Measurements from ENCODE around the gene NEURL2. TPM values are rescaled to one million over a fixed set of nuclear protein-coding genes. Genes with fewer than 3 reads are reported as not detected.

NEURL2 gene
- total RNA-seq, 6 experiments from 2014 or later = 1.5 to 2.3 (median 1.9) TPM

DNA sequence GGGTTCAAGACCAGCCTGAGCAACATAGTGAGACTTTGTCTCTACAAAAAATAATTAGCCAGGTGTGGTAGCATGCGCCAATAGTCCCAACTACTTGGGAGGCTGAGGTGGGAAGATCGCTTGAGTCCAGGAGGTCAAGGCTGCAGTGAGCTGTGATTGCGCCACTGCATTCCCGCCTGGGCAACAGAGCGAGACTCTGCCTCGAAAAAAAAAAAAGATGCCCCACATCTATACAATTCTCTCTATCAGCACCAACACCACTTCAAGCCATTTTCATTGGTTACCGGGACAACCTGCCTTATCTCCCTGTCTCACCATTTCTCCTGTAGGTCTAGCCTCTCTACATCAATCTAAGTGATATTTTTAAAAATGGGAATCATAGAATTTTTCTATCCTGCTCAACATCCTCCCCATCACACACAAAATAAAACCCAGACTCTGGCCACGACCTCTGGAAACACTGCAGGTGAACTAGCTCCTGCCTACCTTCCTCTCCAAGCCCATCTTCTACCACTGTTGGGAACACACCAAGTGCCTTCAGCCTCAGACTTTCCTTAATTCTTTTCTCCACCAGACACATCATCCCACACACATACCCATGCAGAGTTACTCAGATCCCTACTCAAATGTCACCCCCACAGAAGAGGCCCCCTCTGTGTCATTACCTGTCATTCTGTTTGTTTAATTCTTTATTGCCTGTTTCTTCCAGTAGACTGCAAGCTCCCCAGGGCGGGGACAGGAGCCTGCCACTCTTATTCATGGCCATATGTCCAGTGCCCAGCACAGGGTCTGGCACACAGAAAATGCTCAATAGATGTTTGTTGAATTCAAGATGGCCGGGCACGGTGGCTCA is 30.6 kb upstream of the NEURL2 start:
- Mint-ChIP-seq H3K9me3 (no peaks in the 10 kb centered on the region), H3K36me3 (ENCODE audit: low read depth) (no peaks in the 10 kb centered on the region), H3K27me3 (ENCODE audit: insufficient read depth) (peaks cover 5% of the 10 kb centered on the region), H3K4me3 (no peak overlapping the region), H3K4me1 (ENCODE audit: low read depth) (peaks cover 30% of the 10 kb centered on the region), H3K27ac (no peak overlapping the region)
- DNase-seq = no peak
- TF ChIP-seq, protein P1, sequence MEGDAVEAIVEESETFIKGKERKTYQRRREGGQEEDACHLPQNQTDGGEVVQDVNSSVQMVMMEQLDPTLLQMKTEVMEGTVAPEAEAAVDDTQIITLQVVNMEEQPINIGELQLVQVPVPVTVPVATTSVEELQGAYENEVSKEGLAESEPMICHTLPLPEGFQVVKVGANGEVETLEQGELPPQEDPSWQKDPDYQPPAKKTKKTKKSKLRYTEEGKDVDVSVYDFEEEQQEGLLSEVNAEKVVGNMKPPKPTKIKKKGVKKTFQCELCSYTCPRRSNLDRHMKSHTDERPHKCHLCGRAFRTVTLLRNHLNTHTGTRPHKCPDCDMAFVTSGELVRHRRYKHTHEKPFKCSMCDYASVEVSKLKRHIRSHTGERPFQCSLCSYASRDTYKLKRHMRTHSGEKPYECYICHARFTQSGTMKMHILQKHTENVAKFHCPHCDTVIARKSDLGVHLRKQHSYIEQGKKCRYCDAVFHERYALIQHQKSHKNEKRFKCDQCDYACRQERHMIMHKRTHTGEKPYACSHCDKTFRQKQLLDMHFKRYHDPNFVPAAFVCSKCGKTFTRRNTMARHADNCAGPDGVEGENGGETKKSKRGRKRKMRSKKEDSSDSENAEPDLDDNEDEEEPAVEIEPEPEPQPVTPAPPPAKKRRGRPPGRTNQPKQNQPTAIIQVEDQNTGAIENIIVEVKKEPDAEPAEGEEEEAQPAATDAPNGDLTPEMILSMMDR (IDR thresholded peaks at IDR 0.05) = no peak

DNA sequence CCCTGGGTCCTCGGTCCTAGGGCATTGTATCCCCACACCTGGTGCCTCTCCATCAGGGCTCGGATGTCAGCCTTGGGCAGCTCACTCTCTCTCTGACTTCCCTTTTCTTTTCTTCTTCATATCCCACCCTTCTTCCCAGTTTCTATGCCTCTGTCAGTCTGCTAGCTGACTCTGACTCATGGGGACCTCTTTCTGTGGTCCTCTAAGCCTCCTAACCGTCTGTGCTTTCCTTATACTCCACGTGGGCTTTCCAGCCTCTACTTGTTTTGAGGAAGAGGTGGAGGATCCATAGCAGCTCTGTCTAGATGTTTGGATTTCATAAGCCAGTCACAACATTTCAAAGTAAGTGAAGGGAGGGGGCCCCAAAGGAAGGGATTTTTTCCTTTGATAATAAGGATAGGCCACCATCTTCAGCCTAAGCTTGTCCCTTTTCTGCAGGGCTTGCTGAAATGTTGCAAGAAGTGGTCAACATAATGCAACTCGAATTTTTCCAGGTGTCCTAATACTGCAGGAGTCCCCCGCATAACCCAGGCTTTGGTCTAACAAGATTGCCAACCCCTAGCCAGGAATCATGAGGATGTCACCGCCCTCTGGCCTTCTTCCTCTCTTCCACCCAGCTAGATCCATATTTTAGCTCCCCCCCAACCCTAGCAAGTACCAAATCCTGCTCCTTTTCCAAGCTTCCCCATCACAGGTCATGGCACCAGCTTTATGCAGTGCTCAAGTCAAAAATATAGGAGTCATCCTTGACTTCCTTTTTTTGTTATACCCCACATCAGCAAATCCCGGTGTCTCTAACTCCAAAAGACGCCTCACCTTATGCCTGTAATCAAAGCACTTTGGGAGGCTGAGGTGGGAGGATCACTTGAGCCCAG is 29.7 kb upstream of the NEURL2 start:
- Mint-ChIP-seq H3K27me3 (ENCODE audit: insufficient read depth) (peaks cover 8% of the 10 kb centered on the region), H3K4me3 (no peak overlapping the region), H3K36me3 (ENCODE audit: low read depth) (no peaks in the 10 kb centered on the region), H3K4me1 (ENCODE audit: low read depth) (peaks cover 30% of the 10 kb centered on the region), H3K9me3 (no peaks in the 10 kb centered on the region), H3K27ac (no peak overlapping the region)
- TF ChIP-seq, protein P1 (IDR thresholded peaks at IDR 0.05) = no peak
- DNase-seq = no peak

DNA sequence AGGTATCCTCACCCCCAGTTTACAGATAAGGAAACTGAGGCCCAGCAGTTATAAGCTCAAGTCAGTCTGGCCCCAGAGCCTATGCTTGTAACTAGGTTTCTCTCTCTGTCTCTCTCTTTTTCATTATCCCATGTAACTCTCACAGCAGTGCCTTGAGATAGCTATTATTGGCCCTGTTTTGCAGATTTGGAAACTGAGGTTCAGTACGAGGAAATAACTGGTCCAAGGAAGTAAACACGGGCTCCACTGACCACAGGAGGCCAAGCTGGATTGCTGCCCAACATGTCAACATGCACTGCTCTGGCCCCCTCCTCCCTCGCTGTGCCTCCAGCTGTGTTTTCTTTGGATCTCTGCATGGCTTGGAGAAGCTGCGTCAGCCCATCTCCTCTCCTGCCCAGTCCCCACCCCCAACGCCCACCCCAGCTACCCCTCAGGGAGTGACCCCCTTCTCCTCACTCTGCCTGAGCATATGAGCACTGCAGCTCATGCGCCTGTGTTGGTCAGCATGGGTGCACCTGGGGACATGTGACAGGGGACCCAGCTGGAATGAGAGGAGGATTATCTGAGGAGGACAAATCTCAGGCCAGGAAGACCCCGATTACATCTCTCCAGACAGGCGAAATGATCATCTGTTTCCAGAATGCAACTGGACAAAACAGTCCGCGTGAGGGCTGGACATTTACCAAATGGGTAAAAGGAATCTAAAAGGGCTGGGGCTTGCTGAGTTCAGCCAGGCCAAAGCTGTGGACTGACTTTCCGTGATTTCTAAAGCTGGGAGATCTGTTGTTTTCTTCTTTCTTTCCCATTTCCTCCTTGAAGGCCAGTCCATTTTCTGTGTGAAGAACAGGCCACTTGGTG is 28.8 kb upstream of the NEURL2 start:
- Mint-ChIP-seq H3K4me3 (no peak overlapping the region), H3K9me3 (no peaks in the 10 kb centered on the region), H3K27me3 (ENCODE audit: insufficient read depth) (peaks cover 9% of the 10 kb centered on the region), H3K36me3 (ENCODE audit: low read depth) (no peaks in the 10 kb centered on the region), H3K4me1 (ENCODE audit: low read depth) (peaks cover 30% of the 10 kb centered on the region), H3K27ac (no peak overlapping the region)
- TF ChIP-seq, protein P1 (IDR thresholded peaks at IDR 0.05) = no peak
- DNase-seq = no peak

DNA sequence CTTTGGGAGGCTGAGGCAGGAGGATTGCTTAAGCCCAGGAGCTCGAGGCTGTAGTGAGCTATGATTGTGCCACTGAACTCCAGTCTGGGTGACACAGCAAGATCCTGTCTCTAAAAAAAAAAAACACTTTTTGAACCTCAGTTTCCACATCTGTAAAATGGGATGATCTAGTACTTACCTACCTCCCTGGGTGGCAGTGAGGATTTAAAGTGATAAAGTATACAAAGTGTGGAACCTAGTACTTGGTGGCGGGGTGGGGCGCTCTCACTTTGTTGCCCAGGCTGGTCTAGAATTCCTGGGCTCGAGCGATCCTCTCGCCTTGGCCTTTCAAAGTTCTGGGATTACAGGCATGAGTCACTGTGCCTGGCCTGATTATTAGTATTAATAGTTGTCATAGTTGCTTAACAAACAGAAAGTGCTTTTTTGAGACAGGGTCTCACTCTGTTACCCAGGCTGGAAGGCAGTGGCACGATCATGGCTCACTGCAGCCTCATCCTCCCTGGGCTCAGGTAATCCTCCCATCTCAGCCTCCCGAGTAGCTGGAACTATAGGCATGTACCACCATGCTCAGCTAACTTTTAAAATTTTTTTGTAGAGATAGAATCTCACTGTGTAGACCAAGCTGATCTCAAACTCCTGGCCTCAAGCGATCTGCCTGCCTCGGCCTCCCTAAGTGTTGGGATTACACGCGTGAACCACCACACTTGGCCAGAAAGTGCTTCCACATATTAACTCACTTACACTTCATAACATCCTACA is 27.9 kb upstream of the NEURL2 start:
- TF ChIP-seq, protein P1 (IDR thresholded peaks at IDR 0.05) = no peak
- H3K27me3 Mint-ChIP-seq (ENCODE audit: insufficient read depth) = peaks cover 11% of the 10 kb centered on the region
- no peaks in the 10 kb centered on the region for H3K9me3 Mint-ChIP-seq
- no peak overlapping the region for H3K4me3 Mint-ChIP-seq
- H3K27ac Mint-ChIP-seq = no peak overlapping the region
- no peaks in the 10 kb centered on the region for H3K36me3 Mint-ChIP-seq (ENCODE audit: low read depth)
- DNase-seq = no peak
- peaks cover 24% of the 10 kb centered on the region for H3K4me1 Mint-ChIP-seq (ENCODE audit: low read depth)
